A549 (cell line): ENCODE measurements around the gene ZBTB20. TPM values are rescaled to one million over a fixed set of nuclear protein-coding genes. Genes with fewer than 3 reads are reported as not detected.
A peak's percentile ranks its signal among the peaks of the same experiment; 100 is the strongest.

Experiments used
- ATAC-seq, 2 experiments: fragments of 200-7000 bp in 1 of 2; fragments of >200 bp in 1 of 2; cut with Nextera tagmentation in 1 of 2; cut with Tn5 transposase in 1 of 2; 3 replicates each; pipeline versions ENCODE4 v1.8.0 to v1.9.1; 2018 to 2020; ENCODE audit warnings: mild to moderate bottlenecking in 1 of 2, moderate library complexity in 1 of 2
- CTCF ChIA-PET: fragments of 300-600 bp; sonication (Branson Sonifier 250); formaldehyde crosslinking; extraction: SDS; loops from one replicate; lab custom pipeline; 2021; ENCODE audit warnings: antibody characterized with exemption, inconsistent platforms; lab: Yijun Ruan, JAX
- POLR2A ChIA-PET: fragments of 350-600 bp; formaldehyde crosslinking; extraction: SDS; loops from one replicate; lab custom pipeline; 2021; ENCODE audit warnings: antibody characterized with exemption, inconsistent platforms; lab: Yijun Ruan, JAX
- DNase-seq, 2 experiments: peaks; one replicate each; pipeline versions ENCODE4 v3.0.0 to v3.0.0-alpha.2; 2011 to 2016; ENCODE audit warnings: low read depth in 1 of 2, low spot score in 1 of 2
- FAIRE-seq: peaks from 2 replicates; lab custom pipeline; 2011; peaks lifted over from hg19 to GRCh38; lab: Jason Lieb, UNC
- H3K27ac ChIP-seq, 2 experiments: fragments of >200 bp; sonication (Bioruptor Twin); formaldehyde crosslinking; 3 replicates each; pipeline ENCODE4 v1.5.1; 2016 to 2017
- H3K4me1 ChIP-seq: fragments of >200 bp; sonication (Bioruptor Twin); formaldehyde crosslinking; 3 replicates; pipeline ENCODE4 v1.6.1; 2016
- H3K4me2 ChIP-seq: fragments of >200 bp; sonication (Bioruptor Twin); formaldehyde crosslinking; 3 replicates; pipeline ENCODE4 v1.6.1; 2016
- H3K4me3 ChIP-seq: fragments of >200 bp; sonication (Bioruptor Twin); formaldehyde crosslinking; 3 replicates; pipeline ENCODE4 v1.5.1; 2016
- H3K9me3 ChIP-seq: fragments of >200 bp; sonication (Bioruptor Twin); formaldehyde crosslinking; 3 replicates; pipeline ENCODE4 v1.6.1; 2016
- ATOH8 ChIP-seq: fragments of 250-450 bp; sonication (Bioruptor Pico); IDR thresholded peaks from 2 replicates; pipeline ENCODE4 v1.5.0; 2020; ENCODE audit warnings: low read depth, mild to moderate bottlenecking, moderate library complexity
- CEBPB ChIP-seq, 2 experiments: fragments of >200 bp in 1 of 2; sonication (Bioruptor Twin) in 1 of 2; formaldehyde crosslinking in 1 of 2; IDR thresholded peaks; 2 replicates each; pipeline ENCODE4 v1.6.1; 2012 to 2016
- CHD4 ChIP-seq: fragments of 200-600 bp; sonication (generic); IDR thresholded peaks from 2 replicates; pipeline ENCODE4 v1.6.1; 2016; ENCODE audit warnings: antibody characterized with exemption, mild to moderate bottlenecking, borderline replicate concordance
- CTCF ChIP-seq: fragments of >200 bp; sonication (Bioruptor Twin); formaldehyde crosslinking; IDR thresholded peaks from 3 replicates; pipeline ENCODE4 v1.5.1; 2016
- E2F6 ChIP-seq: IDR thresholded peaks from 2 replicates; pipeline ENCODE4 v1.6.1; 2012; ENCODE audit warnings: low read depth, borderline replicate concordance
- EHMT2 ChIP-seq: fragments of 200-600 bp; sonication (generic); IDR thresholded peaks from 2 replicates; pipeline ENCODE4 v1.6.1; 2016; ENCODE audit warnings: antibody characterized with exemption, low read depth, mild to moderate bottlenecking, moderate library complexity
- ELK1 ChIP-seq: fragments of 150-350 bp; IDR thresholded peaks from 2 replicates; pipeline ENCODE4 v1.6.1; 2014; ENCODE audit warnings: low read depth, mild to moderate bottlenecking, low read length
- FOSL2 ChIP-seq, 2 experiments: fragments of 450-650 bp in 1 of 2; fragments of >200 bp in 1 of 2; sonication (Bioruptor Twin) in 1 of 2; formaldehyde crosslinking; IDR thresholded peaks; 2 replicates each; pipeline versions ENCODE4 v1.5.0 to v1.6.1; 2016 to 2020; ENCODE audit warnings: mild to moderate bottlenecking in 1 of 2, moderate library complexity in 1 of 2
- FOXS1 ChIP-seq: fragments of 250-450 bp; sonication (Bioruptor Pico); IDR thresholded peaks from 2 replicates; pipeline ENCODE4 v1.5.0; 2020; ENCODE audit warnings: mild to moderate bottlenecking, moderate library complexity
- HMGXB4 ChIP-seq: fragments of 250-450 bp; sonication (Bioruptor Pico); IDR thresholded peaks from 2 replicates; pipeline ENCODE4 v1.5.0; 2021; ENCODE audit warnings: mild to moderate bottlenecking, moderate library complexity, borderline replicate concordance
- JUNB ChIP-seq: fragments of >200 bp; sonication (Bioruptor Twin); formaldehyde crosslinking; IDR thresholded peaks from 2 replicates; pipeline ENCODE4 v1.6.1; 2016
- KDM1A ChIP-seq: fragments of 200-600 bp; sonication (generic); IDR thresholded peaks from 2 replicates; pipeline ENCODE4 v1.6.1; 2016; ENCODE audit warnings: low read depth, mild to moderate bottlenecking
- NPAS2 ChIP-seq: fragments of 250-450 bp; sonication (Bioruptor Pico); IDR thresholded peaks from 2 replicates; pipeline ENCODE4 v1.8.0; 2022; ENCODE audit warnings: mild to moderate bottlenecking, moderate library complexity, borderline replicate concordance
- POLR2AphosphoS2 ChIP-seq: conservative IDR thresholded peaks from 2 replicates; pipeline ENCODE4 v1.6.1; 2012; ENCODE audit warnings: low read length, improper control_type of control experiment, inconsistent platforms
- RARB ChIP-seq: fragments of 250-450 bp; sonication (Bioruptor Pico); IDR thresholded peaks from 2 replicates; pipeline ENCODE4 v1.8.0; 2021; ENCODE audit warnings: mild to moderate bottlenecking, moderate library complexity
- RCOR1 ChIP-seq: fragments of 150-350 bp; IDR thresholded peaks from 2 replicates; pipeline ENCODE4 v1.6.1; 2014; ENCODE audit warnings: antibody characterized with exemption, low read length, low read depth
- ZC3H11A ChIP-seq: fragments of 450-650 bp; IDR thresholded peaks from 2 replicates; pipeline ENCODE4 v1.6.1; 2014; ENCODE audit warnings: antibody characterized with exemption, mild to moderate bottlenecking
- ZFP36 ChIP-seq: fragments of 450-650 bp; IDR thresholded peaks from 2 replicates; pipeline ENCODE4 v1.6.1; 2014; ENCODE audit warnings: borderline replicate concordance; ENCODE audit not compliant: partially characterized antibody
- WGBS: methylation state at CpG from one replicate; pipeline ENCODE4 v1.1.6; 2017; ENCODE audit errors: missing lambda C conversion rate; 5-methylcytosine and 5-hydroxymethylcytosine counted together
- polyA plus RNA-seq, 4 experiments: library from polyadenylated mRNA; depleted of rRNA in 3 of 4; stranded (reverse); fragments of >200 nt; fragmentation: RNase III in 1 of 4; extraction: RNeasy Plus Mini Kit Qiagen cat#74134 plus additional on column Dnase treatment in 1 of 4; gene quantifications; 2 replicates in 3 of 4; 3 replicates in 1 of 4; pipeline ENCODE4 v1.2.3, GENCODE V29; 2011 to 2017

ZBTB20 gene
- polyA plus RNA-seq, 2 of the 4 experiments (the other 2 are of a cell fraction), result 0.85 to 5.0 TPM

GRCh38 chr3:114609973-114610630 lies 537.0 kb downstream of the ZBTB20 start:
- no peak overlapping the region for H3K4me3 ChIP-seq
- DNase-seq, result no peak
- 0 out of 6 replicates have a peak overlapping the region, but pooled peaks of 1 of the 2 experiments have one; percentile 42 for H3K27ac ChIP-seq
- TF ChIP-seq CHD4 (no peak), ZC3H11A (no peak), EHMT2 (no peak), ZFP36 (no peak), E2F6 (no peak), FOXS1 (CRISPR knock-in tag) (no peak), NPAS2 (CRISPR knock-in tag) (no peak), ELK1 (no peak), RARB (CRISPR knock-in tag) (no peak), RCOR1 (no peak), KDM1A (no peak), HMGXB4 (CRISPR knock-in tag) (no peak)
- TF ChIP-seq, all 56 proteins: peak for 0
- peaks cover 33% of the 10 kb centered on the region for H3K4me1 ChIP-seq
- POLR2A ChIA-PET, result no interaction called here
- ATAC-seq (peak in 1 of 2 experiments; percentile 27; a peak in 2 of 6 replicates), FAIRE-seq (no peak)
- H3K9me3 ChIP-seq, result no peaks in the 10 kb centered on the region
- no peak overlapping the region for H3K4me2 ChIP-seq
- WGBS, result 96% methylated on average over 4 of the region's 4 CpGs
- CTCF ChIA-PET, result no interaction called here

- peak; percentile 7 for FAIRE-seq
- 3% methylated on average over 1 of the region's 1 CpG for WGBS
- peak; percentile 76 to 81; a peak in 5 of 6 replicates for ATAC-seq
- peaks cover 33% of the 10 kb centered on the region for H3K4me1 ChIP-seq
- no peaks in the 10 kb centered on the region for H3K9me3 ChIP-seq
- CTCF ChIA-PET, result interaction anchor here (1.3 kb wide), 1 partner anchor 81 kb away, joined by 4 read pairs; no protein-coding TSS in a partner anchor
- H3K4me3 ChIP-seq, result no peak overlapping the region
- POLR2A ChIA-PET, result interaction anchor here (0.7 kb wide), 1 partner anchor 16 kb away, joined by 3 read pairs; no protein-coding TSS in a partner anchor
- DNase-seq, result peak in 1 of 2 experiments; percentile 18
- no peak for TF ChIP-seq ELK1
- no peak for TF ChIP-seq POLR2AphosphoS2
- TF ChIP-seq JUNB, result peak; percentile 34; the same call in 1 of the 2 replicates
- TF ChIP-seq CTCF, result no peak
- peak; percentile 33; the same call in 1 of the 2 replicates for TF ChIP-seq FOSL2 (IDR thresholded peaks at IDR 0.05)
- TF ChIP-seq FOSL2 (CRISPR knock-in tag; IDR thresholded peaks at IDR 0.05), result peak; percentile 51
- TF ChIP-seq CEBPB (IDR thresholded peaks at IDR 0.05), result peak in 1 of 2 experiments; percentile 29; a peak in 1 of 4 replicates
- no peak for TF ChIP-seq ATOH8
- peak overlapping the region; percentile 32 to 50; a peak in 4 of 6 replicates for H3K27ac ChIP-seq
- peak overlapping the region; percentile 57 for H3K4me2 ChIP-seq
Measured at GRCh38 chr3:114608293-114608692, 538.8 kb downstream of the ZBTB20 start.
